Neural progenitor cell (in vitro differentiated cells): ENCODE measurements around the gene L3MBTL3. TPM values are rescaled to one million over a fixed set of nuclear protein-coding genes. Genes with fewer than 3 reads are reported as not detected.
A peak's percentile ranks its signal among the peaks of the same experiment; 100 is the strongest.

ENCODE experiments used
- DNase-seq: peaks from one replicate; pipeline ENCODE4 v3.0.0-alpha.2; 2016; ENCODE audit warnings: low spot score
- H2AFZ ChIP-seq: fragments of 200-600 bp; sonication (generic); replicated peaks from 2 replicates; pipeline ENCODE4 v1.6.1; 2016; ENCODE audit warnings: antibody characterized with exemption
- H3F3A ChIP-seq: fragments of 200-600 bp; sonication (generic); 2 replicates; pipeline ENCODE4 v1.6.1; 2016; ENCODE audit warnings: antibody characterized with exemption, low read depth
- H3K27ac ChIP-seq: fragments of 200-600 bp; sonication (generic); 2 replicates; pipeline ENCODE4 v1.5.1; 2016; ENCODE audit warnings: mild to moderate bottlenecking
- H3K27me3 ChIP-seq: fragments of 200-600 bp; sonication (generic); 2 replicates; pipeline ENCODE4 v1.6.1; 2016; ENCODE audit warnings: mild to moderate bottlenecking, moderate library complexity
- H3K36me3 ChIP-seq: fragments of 200-600 bp; sonication (generic); 2 replicates; pipeline ENCODE4 v1.5.1; 2016
- H3K4me1 ChIP-seq: fragments of 200-600 bp; sonication (generic); 2 replicates; pipeline ENCODE4 v1.6.1; 2016; ENCODE audit warnings: mixed run types
- H3K4me2 ChIP-seq: fragments of 200-600 bp; sonication (generic); 2 replicates; pipeline ENCODE4 v1.6.1; 2016
- H3K4me3 ChIP-seq: fragments of 200-600 bp; sonication (generic); 2 replicates; pipeline ENCODE4 v1.5.1; 2016
- H3K79me2 ChIP-seq: fragments of 200-600 bp; sonication (generic); 2 replicates; pipeline ENCODE4 v1.6.1; 2016; ENCODE audit warnings: low read depth
- H3K9ac ChIP-seq: fragments of 200-600 bp; sonication (generic); 2 replicates; pipeline ENCODE4 v1.6.1; 2016
- H3K9me3 ChIP-seq: fragments of 200-600 bp; sonication (generic); 2 replicates; pipeline ENCODE4 v1.5.1; 2016; ENCODE audit warnings: low read depth
- H4K20me1 ChIP-seq: fragments of 200-600 bp; sonication (generic); 2 replicates; pipeline ENCODE4 v1.6.1; 2016; ENCODE audit warnings: low read depth
- H3K27ac Mint-ChIP-seq: 3 replicates; pipeline ENCODE4 v1.8.0; 2021; ENCODE audit warnings: mixed read lengths
- H3K27me3 Mint-ChIP-seq: 2 replicates; pipeline ENCODE4 v1.8.0; 2022; ENCODE audit warnings: low read depth, mild to moderate bottlenecking, inconsistent platforms, moderate library complexity, mixed read lengths; ENCODE audit not compliant: insufficient read depth
- H3K36me3 Mint-ChIP-seq: 3 replicates; pipeline ENCODE4 v1.8.0; 2021; ENCODE audit warnings: mixed read lengths
- H3K4me1 Mint-ChIP-seq: 3 replicates; pipeline ENCODE4 v1.8.0; 2021; ENCODE audit warnings: mixed read lengths
- H3K4me3 Mint-ChIP-seq: 3 replicates; pipeline ENCODE4 v1.8.0; 2021; ENCODE audit warnings: mild to moderate bottlenecking, moderate library complexity, mixed read lengths
- H3K9me3 Mint-ChIP-seq: 3 replicates; pipeline ENCODE4 v1.8.0; 2020; ENCODE audit warnings: mixed read lengths
- EZH2 ChIP-seq: fragments of 200-600 bp; sonication (generic); IDR thresholded peaks from 2 replicates; pipeline ENCODE4 v1.6.1; 2017; ENCODE audit warnings: antibody characterized with exemption, mild to moderate bottlenecking, moderate library complexity
- EZH2phosphoT487 ChIP-seq: fragments of 200-600 bp; sonication (generic); IDR thresholded peaks from 2 replicates; pipeline ENCODE4 v1.6.1; 2017; ENCODE audit warnings: antibody characterized with exemption
- total RNA-seq: library from RNA; depleted of rRNA; stranded (reverse); fragments of >200 nt; gene quantifications from 2 replicates; pipeline ENCODE4 v1.2.3, GENCODE V29; 2015; ENCODE audit warnings: low replicate concordance
- TF ChIP-seq, protein P1 (sequence below): fragments of 200-600 bp; sonication (generic); IDR thresholded peaks from 2 replicates; pipeline ENCODE4 v1.5.1; 2017; ENCODE audit warnings: antibody characterized with exemption, mild to moderate bottlenecking

L3MBTL3 gene
- total RNA-seq, 1 donor from 2014 or later, result 22.2 TPM

DNA sequence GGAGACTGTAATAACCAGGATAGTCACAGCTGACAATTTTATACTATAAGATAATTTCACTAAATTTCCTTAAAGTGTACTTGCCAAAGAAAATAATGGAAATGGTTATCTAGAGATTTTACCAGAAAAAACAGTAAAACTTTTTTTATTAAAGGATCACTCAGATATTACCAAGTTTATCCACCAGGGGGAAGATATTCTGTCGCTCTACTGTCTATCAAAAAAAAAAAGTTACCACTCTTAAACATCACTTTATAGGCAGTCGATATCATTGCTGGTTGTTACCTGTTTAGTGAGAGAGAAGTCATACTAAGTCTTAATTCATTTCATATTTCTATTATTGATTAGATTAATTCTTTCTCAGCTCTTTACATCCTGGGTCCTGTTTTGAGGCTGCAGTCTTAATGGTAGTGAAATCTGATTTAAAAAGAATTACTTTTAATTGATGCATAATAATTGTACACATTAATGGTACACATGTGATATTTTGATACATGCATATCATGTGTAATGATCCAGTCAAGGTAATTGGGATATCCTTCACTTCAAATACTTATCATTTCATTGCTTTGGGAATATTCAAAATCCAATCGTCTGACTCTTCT, 18.9 kb downstream of the L3MBTL3 start:
- Mint-ChIP-seq H3K36me3 (peaks cover 13% of the 10 kb centered on the region), H3K9me3 (peaks cover 2% of the 10 kb centered on the region), H3K27ac (no peak overlapping the region), H3K27me3 (no peaks in the 10 kb centered on the region), H3K4me3 (no peak overlapping the region), H3K4me1 (peaks cover 3% of the 10 kb centered on the region)
- Histone ChIP-seq H3K4me2 (no peak overlapping the region), H3K9me3 (no peaks in the 10 kb centered on the region), H2AFZ (no peak overlapping the region), H3K9ac (no peak overlapping the region), H3K79me2 (no peaks in the 10 kb centered on the region), H3K27ac (no peak overlapping the region), H3K36me3 (no peaks in the 10 kb centered on the region), H4K20me1 (peaks cover 5% of the 10 kb centered on the region), H3K27me3 (no peaks in the 10 kb centered on the region), H3F3A (no peaks in the 10 kb centered on the region), H3K4me1 (no peaks in the 10 kb centered on the region), H3K4me3 (no peak overlapping the region)
- TF ChIP-seq EZH2phosphoT487 (no peak), EZH2 (no peak)
- TF ChIP-seq, protein P1, sequence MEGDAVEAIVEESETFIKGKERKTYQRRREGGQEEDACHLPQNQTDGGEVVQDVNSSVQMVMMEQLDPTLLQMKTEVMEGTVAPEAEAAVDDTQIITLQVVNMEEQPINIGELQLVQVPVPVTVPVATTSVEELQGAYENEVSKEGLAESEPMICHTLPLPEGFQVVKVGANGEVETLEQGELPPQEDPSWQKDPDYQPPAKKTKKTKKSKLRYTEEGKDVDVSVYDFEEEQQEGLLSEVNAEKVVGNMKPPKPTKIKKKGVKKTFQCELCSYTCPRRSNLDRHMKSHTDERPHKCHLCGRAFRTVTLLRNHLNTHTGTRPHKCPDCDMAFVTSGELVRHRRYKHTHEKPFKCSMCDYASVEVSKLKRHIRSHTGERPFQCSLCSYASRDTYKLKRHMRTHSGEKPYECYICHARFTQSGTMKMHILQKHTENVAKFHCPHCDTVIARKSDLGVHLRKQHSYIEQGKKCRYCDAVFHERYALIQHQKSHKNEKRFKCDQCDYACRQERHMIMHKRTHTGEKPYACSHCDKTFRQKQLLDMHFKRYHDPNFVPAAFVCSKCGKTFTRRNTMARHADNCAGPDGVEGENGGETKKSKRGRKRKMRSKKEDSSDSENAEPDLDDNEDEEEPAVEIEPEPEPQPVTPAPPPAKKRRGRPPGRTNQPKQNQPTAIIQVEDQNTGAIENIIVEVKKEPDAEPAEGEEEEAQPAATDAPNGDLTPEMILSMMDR, result peak; percentile 65
- no peak for DNase-seq

DNA sequence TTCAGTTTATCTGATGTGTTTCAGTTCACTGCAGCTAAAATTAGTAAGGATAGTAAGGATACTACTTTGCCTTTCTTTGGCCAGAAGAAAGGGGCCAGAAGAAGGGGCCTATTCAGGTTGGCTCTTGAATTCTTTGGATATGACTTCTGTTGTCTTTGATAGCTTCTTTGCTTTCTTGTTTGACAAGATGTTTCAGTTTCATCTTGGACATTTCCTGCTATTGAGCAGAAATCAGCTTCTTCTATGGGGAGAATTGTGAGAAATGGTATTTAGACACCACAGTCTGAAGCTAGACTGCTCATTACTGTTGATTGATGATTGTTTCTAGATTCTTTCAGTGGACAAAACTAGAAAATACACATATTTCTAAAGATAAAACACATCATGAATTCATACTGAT, 23.2 kb downstream of the L3MBTL3 start:
- TF ChIP-seq, protein P1, result no peak
- TF ChIP-seq EZH2phosphoT487, result no peak
- TF ChIP-seq EZH2, result no peak
- Mint-ChIP-seq H3K27ac (no peak overlapping the region), H3K9me3 (peaks cover 3% of the 10 kb centered on the region), H3K4me1 (no peaks in the 10 kb centered on the region), H3K36me3 (peaks cover 17% of the 10 kb centered on the region), H3K4me3 (no peak overlapping the region), H3K27me3 (no peaks in the 10 kb centered on the region)
- H3K9me3 ChIP-seq, result no peaks in the 10 kb centered on the region
- no peak overlapping the region for H3K27ac ChIP-seq
- DNase-seq, result no peak
- H3K4me1 ChIP-seq, result no peaks in the 10 kb centered on the region
- H3K4me3 ChIP-seq, result no peak overlapping the region
- no peaks in the 10 kb centered on the region for H3K36me3 ChIP-seq
- no peak overlapping the region for H3K9ac ChIP-seq
- no peak overlapping the region for H3K4me2 ChIP-seq
- H3K27me3 ChIP-seq, result no peaks in the 10 kb centered on the region
- peaks cover 5% of the 10 kb centered on the region for H4K20me1 ChIP-seq
- no peaks in the 10 kb centered on the region for H3F3A ChIP-seq
- no peak overlapping the region for H2AFZ ChIP-seq
- no peaks in the 10 kb centered on the region for H3K79me2 ChIP-seq

DNA sequence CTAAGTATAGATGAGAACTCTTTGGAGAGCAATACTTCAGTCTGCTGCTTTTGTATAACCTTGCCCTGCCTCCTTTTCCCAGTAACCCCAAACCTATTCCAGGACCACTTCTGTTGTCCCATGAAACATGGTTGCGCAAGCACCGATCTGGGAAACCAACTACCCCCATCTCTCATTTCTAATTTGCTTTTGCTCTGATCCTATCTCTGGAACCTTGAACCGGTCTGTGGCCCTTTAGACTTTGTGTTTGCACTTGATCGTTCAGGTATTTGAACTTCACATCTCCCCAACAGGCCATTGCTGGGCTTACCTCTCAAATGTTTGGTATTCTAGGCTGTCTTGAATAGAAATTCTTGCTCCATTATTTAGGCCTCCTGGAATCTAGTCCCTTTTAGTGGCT, 25.0 kb downstream of the L3MBTL3 start:
- no peak overlapping the region for H2AFZ ChIP-seq
- H4K20me1 ChIP-seq, result no peaks in the 10 kb centered on the region
- Mint-ChIP-seq H3K4me3 (no peak overlapping the region), H3K27me3 (no peaks in the 10 kb centered on the region), H3K27ac (no peak overlapping the region), H3K9me3 (peaks cover 3% of the 10 kb centered on the region), H3K4me1 (no peaks in the 10 kb centered on the region), H3K36me3 (peaks cover 17% of the 10 kb centered on the region)
- no peak overlapping the region for H3K9ac ChIP-seq
- H3K27me3 ChIP-seq, result no peaks in the 10 kb centered on the region
- DNase-seq, result no peak
- TF ChIP-seq EZH2 (no peak), EZH2phosphoT487 (no peak)
- TF ChIP-seq, protein P1, result no peak
- H3K36me3 ChIP-seq, result no peaks in the 10 kb centered on the region
- H3K4me1 ChIP-seq, result no peaks in the 10 kb centered on the region
- no peaks in the 10 kb centered on the region for H3F3A ChIP-seq
- no peak overlapping the region for H3K4me3 ChIP-seq
- no peak overlapping the region for H3K27ac ChIP-seq
- H3K4me2 ChIP-seq, result no peak overlapping the region
- no peaks in the 10 kb centered on the region for H3K79me2 ChIP-seq
- H3K9me3 ChIP-seq, result no peaks in the 10 kb centered on the region
